WTC11 (cell line): Measurements from ENCODE around the gene CNTN5. TPM values are rescaled to one million over a fixed set of nuclear protein-coding genes. Genes with fewer than 3 reads are reported as not detected.

Source experiments
- ATAC-seq: fragments of 200-7000 bp; cut with Tn5 transposase; 2 replicates; pipeline ENCODE4 v1.10.0; 2021; ENCODE audit warnings: mild to moderate bottlenecking, moderate library complexity
- CTCF ChIA-PET: fragments of 300-600 bp; sonication (Branson Sonifier 250); formaldehyde crosslinking; loops from one replicate; lab custom pipeline; 2021; ENCODE audit warnings: antibody characterized with exemption; lab: Charles Lee
- POLR2A ChIA-PET: fragments of 350-600 bp; sonication (Branson Sonifier 250); formaldehyde crosslinking; loops from one replicate; lab custom pipeline; 2021; ENCODE audit warnings: antibody characterized with exemption; lab: Charles Lee
- DNase-seq: peaks from one replicate; pipeline ENCODE4 v3.0.0; 2021; ENCODE audit warnings: low spot score
- H3K27ac Mint-ChIP-seq: 2 replicates; pipeline ENCODE4 v1.8.0; 2021; ENCODE audit warnings: mixed read lengths
- H3K27me3 Mint-ChIP-seq: 2 replicates; pipeline ENCODE4 v1.8.0; 2021; ENCODE audit warnings: low read depth, mild to moderate bottlenecking, moderate library complexity, mixed read lengths
- H3K36me3 Mint-ChIP-seq: 2 replicates; pipeline ENCODE4 v1.8.0; 2021; ENCODE audit warnings: mixed read lengths
- H3K4me1 Mint-ChIP-seq: 2 replicates; pipeline ENCODE4 v1.8.0; 2022; ENCODE audit warnings: mixed read lengths
- H3K4me3 Mint-ChIP-seq: 2 replicates; pipeline ENCODE4 v1.8.0; 2021; ENCODE audit warnings: mild to moderate bottlenecking, moderate library complexity, mixed read lengths
- H3K9me3 Mint-ChIP-seq: 2 replicates; pipeline ENCODE4 v1.8.0; 2021; ENCODE audit warnings: mixed read lengths
- ARID4B ChIP-seq: sonication (generic); formaldehyde crosslinking; IDR thresholded peaks from 2 replicates; pipeline ENCODE4 v1.8.0; 2023; ENCODE audit warnings: missing genetic modification reagents, mild to moderate bottlenecking, borderline replicate concordance
- CBFB ChIP-seq: sonication (generic); formaldehyde crosslinking; IDR thresholded peaks from 2 replicates; pipeline ENCODE4 v1.8.1; 2022; ENCODE audit warnings: mild to moderate bottlenecking, low read depth, missing genetic modification reagents
- CREB1 ChIP-seq: sonication (generic); formaldehyde crosslinking; IDR thresholded peaks from 2 replicates; pipeline ENCODE4 v1.8.0; 2023; ENCODE audit warnings: mild to moderate bottlenecking, missing genetic modification reagents
- CREM ChIP-seq: sonication (generic); formaldehyde crosslinking; IDR thresholded peaks from 2 replicates; pipeline ENCODE4 v1.8.1; 2022; ENCODE audit warnings: mild to moderate bottlenecking, missing genetic modification reagents, moderate library complexity
- CTCF ChIP-seq: fragments of 200-600 bp; IDR thresholded peaks from 2 replicates; pipeline ENCODE4 v1.8.0; 2022; ENCODE audit warnings: antibody characterized with exemption
- EMX1 ChIP-seq: fragments of 250-450 bp; sonication (Bioruptor Pico); IDR thresholded peaks from 2 replicates; pipeline ENCODE4 v1.8.0; 2021; ENCODE audit warnings: mild to moderate bottlenecking
- GABPB1 ChIP-seq: sonication (generic); formaldehyde crosslinking; IDR thresholded peaks from 2 replicates; pipeline ENCODE4 v1.8.1; 2023; ENCODE audit warnings: mild to moderate bottlenecking, missing genetic modification reagents
- HMGA2 ChIP-seq: fragments of 250-450 bp; sonication (Bioruptor Pico); IDR thresholded peaks from 2 replicates; pipeline ENCODE4 v1.4.0; 2021; ENCODE audit warnings: mild to moderate bottlenecking, moderate library complexity
- JAZF1 ChIP-seq: fragments of 250-450 bp; sonication (Bioruptor Pico); IDR thresholded peaks from 2 replicates; pipeline ENCODE4 v1.9.0; 2021; ENCODE audit warnings: moderate library complexity, mild to moderate bottlenecking, inconsistent platforms
- MLX ChIP-seq: sonication (generic); formaldehyde crosslinking; IDR thresholded peaks from 2 replicates; pipeline ENCODE4 v1.8.1; 2023; ENCODE audit warnings: mild to moderate bottlenecking, missing genetic modification reagents, moderate library complexity
- MXD4 ChIP-seq: fragments of 250-450 bp; sonication (Bioruptor Pico); IDR thresholded peaks from 2 replicates; pipeline ENCODE4 v1.8.0; 2021; ENCODE audit warnings: mild to moderate bottlenecking, moderate library complexity, borderline replicate concordance
- NFATC4 ChIP-seq: fragments of 250-450 bp; sonication (Bioruptor Pico); IDR thresholded peaks from 2 replicates; pipeline ENCODE4 v1.9.0; 2021; ENCODE audit warnings: mild to moderate bottlenecking
- NR2C2 ChIP-seq: sonication (generic); formaldehyde crosslinking; IDR thresholded peaks from 2 replicates; pipeline ENCODE4 v1.8.0; 2022; ENCODE audit warnings: mild to moderate bottlenecking, missing genetic modification reagents
- NR3C1 ChIP-seq: sonication (generic); formaldehyde crosslinking; conservative IDR thresholded peaks from 2 replicates; pipeline ENCODE4 v1.8.1; 2023; ENCODE audit warnings: low read depth, mild to moderate bottlenecking, missing genetic modification reagents
- ZBTB21 ChIP-seq: sonication (generic); formaldehyde crosslinking; IDR thresholded peaks from 2 replicates; pipeline ENCODE4 v1.8.1; 2023; ENCODE audit warnings: mild to moderate bottlenecking, missing genetic modification reagents, borderline replicate concordance
- ZNF138 ChIP-seq: sonication (generic); formaldehyde crosslinking; conservative IDR thresholded peaks from 2 replicates; pipeline ENCODE4 v1.8.1; 2022; ENCODE audit warnings: mild to moderate bottlenecking, moderate library complexity, missing genetic modification reagents
- ZNF232 ChIP-seq: sonication (generic); formaldehyde crosslinking; IDR thresholded peaks from 2 replicates; pipeline ENCODE4 v1.8.0; 2022; ENCODE audit warnings: mild to moderate bottlenecking, missing genetic modification reagents
- ZNF396 ChIP-seq: fragments of 250-450 bp; sonication (Bioruptor Pico); IDR thresholded peaks from 2 replicates; pipeline ENCODE4 v1.8.0; 2021; ENCODE audit warnings: mild to moderate bottlenecking, moderate library complexity, borderline replicate concordance
- ZNF532 ChIP-seq: fragments of 250-450 bp; sonication (Bioruptor Pico); IDR thresholded peaks from 2 replicates; pipeline ENCODE4 v1.9.0; 2021; ENCODE audit warnings: mild to moderate bottlenecking, borderline replicate concordance
- total RNA-seq: library from RNA; stranded (reverse); gene quantifications from 3 replicates; pipeline ENCODE4 v1.2.3, GENCODE V29; 2021

Gene CNTN5
- total RNA-seq, 1 experiment from 2014 or later: 0.07 TPM

- TF ChIP-seq MLX (CRISPR knock-in tag): no peak
- no peak for TF ChIP-seq EMX1 (CRISPR knock-in tag)
- no peak for TF ChIP-seq ARID4B
- peaks cover 10% of the 10 kb centered on the region for H3K9me3 Mint-ChIP-seq
- ATAC-seq: no peak
- no peak overlapping the region for H3K27ac Mint-ChIP-seq
- POLR2A ChIA-PET: no interaction called here
- no peak overlapping the region for H3K4me3 Mint-ChIP-seq
- H3K36me3 Mint-ChIP-seq: no peaks in the 10 kb centered on the region
- H3K27me3 Mint-ChIP-seq: no peaks in the 10 kb centered on the region
- no peak for DNase-seq
- 0 out of 2 replicates have a peak, but pooled peaks cover 4% of the 10 kb centered on the region for H3K4me1 Mint-ChIP-seq
- CTCF ChIA-PET: no interaction called here
Measured at GRCh38 chr11:100013011-100013410, 992.3 kb downstream of the CNTN5 start.

GRCh38 chr11:100031973-100032372 is 1011.2 kb downstream of the CNTN5 start:
- ChIA-PET POLR2A (no interaction called here), CTCF (no interaction called here)
- DNase-seq: no peak
- Mint-ChIP-seq H3K27ac (no peak overlapping the region), H3K9me3 (peaks cover 17% of the 10 kb centered on the region), H3K27me3 (no peaks in the 10 kb centered on the region), H3K4me3 (no peak overlapping the region), H3K4me1 (no peaks in the 10 kb centered on the region), H3K36me3 (no peaks in the 10 kb centered on the region; the same call in 1 of the 2 replicates)
- ATAC-seq: no peak
- TF ChIP-seq NR2C2 (no peak), MXD4 (CRISPR knock-in tag) (no peak), ZNF532 (no peak), ZNF232 (CRISPR knock-in tag) (no peak), ZNF396 (CRISPR knock-in tag) (no peak), GABPB1 (no peak), CREB1 (no peak), ZNF138 (CRISPR knock-in tag) (no peak), CTCF (no peak), ZBTB21 (no peak), CBFB (CRISPR knock-in tag) (no peak), NR3C1 (CRISPR knock-in tag) (no peak), NFATC4 (CRISPR knock-in tag) (no peak), CREM (no peak), JAZF1 (CRISPR knock-in tag) (no peak), HMGA2 (no peak)
